ENCODE results near the gene GNAQ. TPM values are rescaled to one million over a fixed set of nuclear protein-coding genes. Genes with fewer than 3 reads are reported as not detected.

GNAQ gene
- total and polyA plus RNA-seq, 12 donors, result 5.4 to 19.8 (median 13.2) TPM

DNA sequence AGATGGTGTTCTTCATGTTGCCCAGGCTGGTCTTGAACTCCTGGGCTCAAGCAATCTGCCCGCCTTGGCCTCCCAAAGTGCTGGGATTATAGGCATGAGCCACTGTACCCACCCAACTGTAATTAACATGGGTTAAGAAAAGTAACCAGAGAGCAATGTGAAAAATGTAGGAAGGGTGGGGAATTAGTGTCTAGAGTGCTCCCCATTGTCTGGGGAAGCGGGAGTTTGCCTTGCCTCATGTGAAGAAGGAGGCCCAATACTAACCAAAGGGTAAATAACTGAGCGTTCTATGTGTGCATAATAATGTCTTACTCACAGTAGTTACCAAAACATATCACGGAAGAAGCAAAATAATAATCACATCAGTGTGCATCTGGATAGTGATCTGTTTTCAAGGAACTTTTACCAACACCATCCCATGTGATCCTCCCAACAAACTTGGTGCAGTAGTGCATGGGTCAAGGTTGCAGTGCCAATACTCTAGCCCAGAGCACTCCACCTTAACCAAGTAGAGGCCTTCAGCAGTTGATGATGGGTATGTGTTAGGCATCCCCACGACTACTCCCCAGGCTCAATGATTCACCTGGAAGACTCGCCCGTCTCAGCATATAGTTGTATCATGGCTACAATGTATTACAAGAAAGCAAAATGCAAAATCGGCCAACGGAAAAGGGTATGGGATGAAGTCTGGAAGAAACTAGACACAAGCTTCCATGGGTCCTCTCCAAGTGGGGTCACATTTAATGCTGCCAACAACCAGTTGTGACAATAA lies 26.2 kb downstream of the GNAQ start:
- Histone ChIP-seq H3K36me3 (no peaks in the 10 kb centered on the region), H3K27me3 (no peaks in the 10 kb centered on the region), H3K4me3 (no peak overlapping the region), H3K27ac (no peak overlapping the region), H3K9me3 (no peaks in the 10 kb centered on the region), H3K4me1 (peaks cover 0 to 73% (median 43%) of the 10 kb centered on the region in 9 donors)
- DNase-seq (no peak), ATAC-seq (no peak)
- WGBS, 2 donors, result 92 to 96% methylated on average over 9 of the region's 9 CpGs
- no peak for TF ChIP-seq CTCF (IDR thresholded peaks at IDR 0.05)
- intact Hi-C loops (cut with DNase I), result no loop called here

DNA sequence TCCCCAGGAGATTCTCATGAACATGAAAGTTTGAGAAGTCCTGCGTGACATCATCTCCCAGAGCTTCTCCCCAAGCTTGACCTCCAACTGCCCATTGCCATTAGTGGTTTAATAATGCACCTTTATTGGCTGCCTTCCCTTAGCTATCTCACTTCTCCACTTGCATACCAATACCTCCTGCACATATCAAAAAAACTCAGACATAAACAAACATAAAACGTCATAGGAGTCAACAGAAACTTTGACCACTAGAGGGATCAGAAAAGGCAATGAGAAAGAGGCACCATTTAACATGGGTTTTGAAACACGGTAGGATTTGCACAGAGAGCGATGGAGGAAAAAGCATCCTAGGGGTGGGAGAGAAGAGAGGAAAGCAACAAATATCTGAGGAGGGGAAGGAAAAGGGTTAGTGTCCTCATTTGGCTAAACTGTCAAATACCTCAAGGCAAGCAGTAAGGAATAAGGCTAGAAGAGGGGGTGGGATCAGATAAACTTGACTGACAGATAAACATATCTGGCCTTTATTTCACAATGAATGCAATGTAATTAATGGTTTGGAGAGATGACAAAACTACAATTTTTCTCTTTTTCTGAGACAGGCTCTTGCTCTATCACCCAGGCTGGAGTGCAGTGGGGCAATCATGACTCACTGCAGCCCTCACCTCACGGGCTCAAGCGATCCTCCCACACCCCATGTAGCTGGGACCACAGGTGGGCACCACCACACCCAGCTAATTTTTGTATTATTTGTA lies 27.0 kb downstream of the GNAQ start:
- Histone ChIP-seq H3K4me3 (no peak overlapping the region), H3K27me3 (no peaks in the 10 kb centered on the region), H3K27ac (no peak overlapping the region), H3K4me1 (peaks cover 0 to 73% (median 41%) of the 10 kb centered on the region in 9 donors), H3K36me3 (no peaks in the 10 kb centered on the region), H3K9me3 (no peaks in the 10 kb centered on the region)
- DNase-seq, result no peak
- intact Hi-C loops (cut with DNase I), result no loop called here
- WGBS, 2 donors, result 85 to 87% methylated on average over 6 of the region's 6 CpGs
- TF ChIP-seq CTCF (IDR thresholded peaks at IDR 0.05), result peak in 2 of 9 donors; percentile 25 to 32
- ATAC-seq, result no peak

GRCh38 chr9:78003730-78004129 lies 27.9 kb downstream of the GNAQ start:
- no peak for TF ChIP-seq CTCF (IDR thresholded peaks at IDR 0.05)
- Histone ChIP-seq H3K4me1 (peaks cover 0 to 73% (median 42%) of the 10 kb centered on the region in 9 donors), H3K9me3 (no peaks in the 10 kb centered on the region), H3K27me3 (no peaks in the 10 kb centered on the region), H3K4me3 (no peak overlapping the region), H3K36me3 (no peaks in the 10 kb centered on the region), H3K27ac (no peak overlapping the region)
- DNase-seq, result no peak
- 96 to 98% methylated on average over 4 of the region's 4 CpGs for WGBS, 2 donors
- intact Hi-C loops (cut with DNase I), result no loop called here
- no peak for ATAC-seq

GRCh38 chr9:78001946-78002731 lies 29.5 kb downstream of the GNAQ start:
- H3K4me1 ChIP-seq, result peaks cover 0 to 75% (median 48%) of the 10 kb centered on the region in 9 donors
- 85 to 86% methylated on average over 4 of the region's 4 CpGs for WGBS, 2 donors
- H3K27ac ChIP-seq, result no peak overlapping the region
- TF ChIP-seq CTCF (IDR thresholded peaks at IDR 0.05), result no peak
- no peaks in the 10 kb centered on the region for H3K9me3 ChIP-seq
- no peak for DNase-seq
- no peak overlapping the region for H3K4me3 ChIP-seq
- no peaks in the 10 kb centered on the region for H3K36me3 ChIP-seq
- intact Hi-C loops (cut with DNase I), result no loop called here
- ATAC-seq, result no peak
- H3K27me3 ChIP-seq, result no peaks in the 10 kb centered on the region
